Vagina (tissue), 2 donors: ENCODE data around the gene CEBPZ.

Source experiments
- POLR2A ChIP-seq, 2 donors: fragments of 450-650 bp; IDR thresholded peaks; one replicate each; pipeline ENCODE4 v1.6.1; 2017; ENCODE audit warnings: antibody characterized with exemption in 2 of 2, mild to moderate bottlenecking in 2 of 2, moderate library complexity in 2 of 2
- TF ChIP-seq, protein P1 (sequence below), 3 experiments: fragments of 450-650 bp in 2 of 3; fragments of 200-600 bp in 1 of 3; sonication (generic) in 1 of 3; IDR thresholded peaks; one replicate each; pipeline ENCODE4 v1.5.1; 2017 to 2019; ENCODE audit warnings: antibody characterized with exemption in 3 of 3, mild to moderate bottlenecking in 2 of 3, moderate library complexity in 2 of 3

DNA sequence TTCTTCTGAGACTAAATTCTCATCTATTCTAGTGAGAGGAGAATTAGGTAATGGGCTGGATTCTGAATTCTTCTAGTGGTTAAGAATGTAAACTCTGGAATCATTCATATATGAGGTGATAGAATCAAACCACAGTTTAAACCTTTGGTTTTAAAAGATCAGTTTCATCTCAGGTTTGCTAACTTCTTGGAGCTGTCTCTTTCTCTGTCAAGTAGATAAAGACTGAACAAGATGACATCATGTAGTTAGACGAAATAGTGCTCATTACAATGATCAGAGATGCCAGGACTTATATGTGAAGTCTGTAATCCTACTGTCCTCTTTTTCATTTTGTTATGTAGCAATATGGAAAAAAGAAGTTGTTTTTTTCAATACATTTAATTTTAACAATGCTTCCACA, 30.2 kb downstream of the CEBPZ start:
- TF ChIP-seq, protein P1, sequence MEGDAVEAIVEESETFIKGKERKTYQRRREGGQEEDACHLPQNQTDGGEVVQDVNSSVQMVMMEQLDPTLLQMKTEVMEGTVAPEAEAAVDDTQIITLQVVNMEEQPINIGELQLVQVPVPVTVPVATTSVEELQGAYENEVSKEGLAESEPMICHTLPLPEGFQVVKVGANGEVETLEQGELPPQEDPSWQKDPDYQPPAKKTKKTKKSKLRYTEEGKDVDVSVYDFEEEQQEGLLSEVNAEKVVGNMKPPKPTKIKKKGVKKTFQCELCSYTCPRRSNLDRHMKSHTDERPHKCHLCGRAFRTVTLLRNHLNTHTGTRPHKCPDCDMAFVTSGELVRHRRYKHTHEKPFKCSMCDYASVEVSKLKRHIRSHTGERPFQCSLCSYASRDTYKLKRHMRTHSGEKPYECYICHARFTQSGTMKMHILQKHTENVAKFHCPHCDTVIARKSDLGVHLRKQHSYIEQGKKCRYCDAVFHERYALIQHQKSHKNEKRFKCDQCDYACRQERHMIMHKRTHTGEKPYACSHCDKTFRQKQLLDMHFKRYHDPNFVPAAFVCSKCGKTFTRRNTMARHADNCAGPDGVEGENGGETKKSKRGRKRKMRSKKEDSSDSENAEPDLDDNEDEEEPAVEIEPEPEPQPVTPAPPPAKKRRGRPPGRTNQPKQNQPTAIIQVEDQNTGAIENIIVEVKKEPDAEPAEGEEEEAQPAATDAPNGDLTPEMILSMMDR (IDR thresholded peaks at IDR 0.05): no peak
- no peak for TF ChIP-seq POLR2A (IDR thresholded peaks at IDR 0.05)
